AG04450 (cell line): ENCODE data around the gene MKLN1. TPM values are rescaled to one million over a fixed set of nuclear protein-coding genes. Genes with fewer than 3 reads are reported as not detected.

Experiments
- CTCF ChIA-PET: fragments of 300-600, 350-600 bp; formaldehyde crosslinking; extraction: SDS; loops from one replicate; lab custom pipeline; 2022; ENCODE audit warnings: antibody characterized with exemption, inconsistent platforms; lab: Charles Lee
- POLR2A ChIA-PET: fragments of 350-600 bp; formaldehyde crosslinking; extraction: SDS; loops from one replicate; lab custom pipeline; 2021; ENCODE audit warnings: antibody characterized with exemption, inconsistent platforms; lab: Yijun Ruan, JAX
- DNase-seq: peaks from one replicate; pipeline ENCODE4 v3.0.0-alpha.2; 2011; ENCODE audit warnings: low read depth, low spot score
- H3K27ac ChIP-seq: one replicate; pipeline ENCODE4 v1.5.1; 2012; ENCODE audit warnings: low read depth, low read length, control low read depth
- H3K27me3 ChIP-seq: one replicate; pipeline ENCODE4 v1.6.0; 2012; ENCODE audit warnings: low read length; ENCODE audit not compliant: control insufficient read depth, insufficient read depth
- H3K4me3 ChIP-seq: 2 replicates; pipeline ENCODE4 v1.5.1; 2011; ENCODE audit warnings: mild to moderate bottlenecking, low read depth, low read length, control low read depth
- H3K9me3 ChIP-seq: 2 replicates; pipeline ENCODE4 v1.5.1; 2012; ENCODE audit warnings: low read length; ENCODE audit not compliant: control insufficient read depth, insufficient read depth
- CTCF ChIP-seq: IDR thresholded peaks from 2 replicates; pipeline ENCODE4 v1.5.1; 2011; ENCODE audit warnings: low read depth, low read length, control low read depth, inconsistent platforms
- polyA plus RNA-seq: library from polyadenylated mRNA; depleted of rRNA; stranded (reverse); fragments of >200 nt; gene quantifications from 2 replicates; pipeline ENCODE4 v1.2.3, GENCODE V29; 2011

Gene MKLN1
- polyA plus RNA-seq, 1 experiment, result 56.8 TPM

GRCh38 chr7:131401194-131401593, 73.5 kb downstream of the MKLN1 start:
- Histone ChIP-seq H3K27ac (no peak overlapping the region), H3K4me3 (no peak overlapping the region), H3K27me3 (no peaks in the 10 kb centered on the region), H3K9me3 (no peaks in the 10 kb centered on the region)
- no peak for TF ChIP-seq CTCF
- DNase-seq, result no peak
- CTCF ChIA-PET, result interaction anchor here (0.6 kb wide), 1 partner anchor 53 kb away, joined by 6 read pairs; no protein-coding TSS in a partner anchor
- POLR2A ChIA-PET, result no interaction called here

GRCh38 chr7:131403322-131403721, 75.6 kb downstream of the MKLN1 start:
- CTCF ChIA-PET, result no interaction called here
- Histone ChIP-seq H3K27ac (no peak overlapping the region), H3K4me3 (no peak overlapping the region), H3K27me3 (no peaks in the 10 kb centered on the region), H3K9me3 (no peaks in the 10 kb centered on the region)
- POLR2A ChIA-PET, result no interaction called here
- DNase-seq, result no peak
- no peak for TF ChIP-seq CTCF

- ChIA-PET POLR2A (no interaction called here), CTCF (no interaction called here)
- H3K27ac ChIP-seq, result no peak overlapping the region
- no peaks in the 10 kb centered on the region for H3K27me3 ChIP-seq
- DNase-seq, result no peak
- no peaks in the 10 kb centered on the region for H3K9me3 ChIP-seq
- no peak overlapping the region for H3K4me3 ChIP-seq
- TF ChIP-seq CTCF, result no peak
Measured at GRCh38 chr7:131404226-131404911, 76.7 kb downstream of the MKLN1 start.

GRCh38 chr7:131409129-131409766, 81.6 kb downstream of the MKLN1 start:
- DNase-seq, result no peak
- no peak overlapping the region for H3K27ac ChIP-seq
- H3K27me3 ChIP-seq, result no peaks in the 10 kb centered on the region
- H3K4me3 ChIP-seq, result no peak overlapping the region
- no peak for TF ChIP-seq CTCF
- no peaks in the 10 kb centered on the region for H3K9me3 ChIP-seq
- POLR2A ChIA-PET, result no interaction called here
- CTCF ChIA-PET, result no interaction called here

GRCh38 chr7:131412031-131412430, 84.4 kb downstream of the MKLN1 start:
- Histone ChIP-seq H3K27me3 (no peaks in the 10 kb centered on the region), H3K4me3 (no peak overlapping the region), H3K9me3 (no peaks in the 10 kb centered on the region), H3K27ac (no peak overlapping the region)
- ChIA-PET POLR2A (no interaction called here), CTCF (interaction anchor here (0.6 to 0.8 kb wide), 2 partner anchors 11 to 371 kb away, joined by 4 to 16 read pairs; no protein-coding TSS in a partner anchor)
- TF ChIP-seq CTCF, result no peak
- DNase-seq, result no peak
